HG02798 (cell line): ENCODE data around the gene PTPRN2.
"Not testable (repeated sequence)": the region's sequence is repeated elsewhere in the genome, so short reads cannot be mapped to it uniquely, and the experiment has no call there.

ENCODE experiments used
- ATAC-seq: cut with Tn5 transposase; IDR thresholded peaks from one replicate; pipeline ENCODE4 v1.9.1; 2021; ENCODE audit warnings: mild to moderate bottlenecking; ENCODE audit not compliant: unreplicated experiment, poor library complexity

PTPRN2 gene

GRCh38 chr7:158362912-158363905 is 224.4 kb downstream of the PTPRN2 start:
- ATAC-seq, result no peak

GRCh38 chr7:158362001-158362400 is 225.6 kb downstream of the PTPRN2 start:
- ATAC-seq, result no peak

- ATAC-seq, result no peak
Measured at GRCh38 chr7:158361326-158361946, 226.2 kb downstream of the PTPRN2 start.

- no peak for ATAC-seq
Measured at GRCh38 chr7:158358926-158359645, 228.5 kb downstream of the PTPRN2 start.

DNA sequence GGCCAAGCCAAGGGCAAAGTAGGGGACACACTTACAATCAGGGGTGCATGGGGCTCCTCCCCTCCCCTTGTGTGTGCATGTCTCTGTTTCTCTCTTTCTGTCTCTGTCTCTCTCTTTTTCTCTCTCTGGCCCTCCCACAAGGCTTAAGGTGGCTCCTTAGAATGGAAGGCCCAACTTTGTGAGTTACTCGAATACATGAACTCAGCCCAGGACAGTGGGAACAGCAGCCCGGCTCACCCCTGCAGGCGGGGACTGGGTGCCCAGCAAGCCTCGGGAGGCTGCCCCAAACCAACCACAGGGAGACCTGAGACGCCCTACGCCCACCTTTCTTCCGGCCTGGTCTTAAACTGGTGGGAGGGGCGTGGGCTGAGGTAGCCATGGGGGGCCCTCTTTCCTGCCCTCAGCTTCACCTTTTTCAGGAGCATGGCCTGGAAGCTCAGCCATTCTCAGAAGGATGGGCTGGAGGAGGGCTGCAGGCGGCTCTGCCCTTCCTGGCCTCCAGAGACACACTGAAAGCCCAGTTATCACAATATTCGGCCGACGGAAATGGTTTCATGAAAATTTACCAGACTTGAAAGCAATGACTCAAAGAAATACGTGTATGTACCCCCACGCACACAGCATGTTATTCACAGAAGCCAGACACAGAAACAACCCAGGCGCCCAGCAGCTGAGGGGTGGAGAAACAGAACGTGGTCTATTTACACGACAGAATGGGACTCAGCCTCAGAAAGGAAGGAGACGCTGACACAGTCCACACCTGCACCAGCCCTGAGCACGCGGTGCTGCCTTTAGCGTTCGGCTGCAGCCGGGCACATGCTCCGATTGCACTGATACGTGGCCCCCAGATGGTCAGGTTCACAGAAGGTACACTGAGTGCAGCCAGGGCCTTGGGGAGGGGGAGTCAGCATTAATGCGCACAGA is 229.5 kb downstream of the PTPRN2 start:
- no peak for ATAC-seq

DNA sequence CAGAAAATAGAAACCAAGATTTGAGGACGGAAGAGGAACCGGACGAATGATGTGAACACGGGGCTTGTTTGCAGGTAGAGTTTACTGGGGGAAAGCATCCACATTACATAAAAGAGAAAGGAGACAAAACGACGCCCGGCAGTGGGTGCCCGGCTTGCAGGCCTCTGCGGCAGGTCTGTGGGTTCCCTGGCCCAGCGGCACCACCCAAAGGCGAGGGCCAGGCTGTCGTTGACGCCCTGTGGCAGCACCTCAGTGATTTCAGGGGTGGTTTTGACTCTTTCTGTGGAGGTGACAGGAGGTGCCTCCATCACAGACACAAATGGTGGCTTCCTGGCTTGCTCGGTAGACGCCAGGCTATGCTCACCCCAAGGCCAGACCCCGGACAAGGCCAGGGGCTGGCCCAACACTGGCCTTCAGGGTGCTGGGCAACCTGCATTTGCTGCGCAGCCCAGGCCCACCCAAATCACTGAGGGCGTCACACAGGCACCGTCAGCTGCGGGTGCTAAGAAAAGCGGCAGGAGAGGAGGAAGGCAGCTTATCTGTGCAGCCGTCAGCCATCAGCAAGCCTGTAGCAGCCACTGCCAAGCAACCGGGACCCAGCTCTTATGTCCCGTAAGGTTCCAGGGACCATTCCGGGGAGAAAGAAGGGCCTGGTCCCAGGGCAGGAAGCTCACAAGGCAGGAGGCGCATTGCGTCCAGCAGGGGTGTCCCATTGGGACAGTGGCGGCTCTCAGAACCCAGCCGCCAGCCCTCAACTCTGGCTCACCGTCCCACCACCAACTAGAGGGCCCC is 230.3 kb downstream of the PTPRN2 start:
- ATAC-seq, result no peak

GRCh38 chr7:158356454-158356853 is 231.2 kb downstream of the PTPRN2 start:
- ATAC-seq, result no peak

DNA sequence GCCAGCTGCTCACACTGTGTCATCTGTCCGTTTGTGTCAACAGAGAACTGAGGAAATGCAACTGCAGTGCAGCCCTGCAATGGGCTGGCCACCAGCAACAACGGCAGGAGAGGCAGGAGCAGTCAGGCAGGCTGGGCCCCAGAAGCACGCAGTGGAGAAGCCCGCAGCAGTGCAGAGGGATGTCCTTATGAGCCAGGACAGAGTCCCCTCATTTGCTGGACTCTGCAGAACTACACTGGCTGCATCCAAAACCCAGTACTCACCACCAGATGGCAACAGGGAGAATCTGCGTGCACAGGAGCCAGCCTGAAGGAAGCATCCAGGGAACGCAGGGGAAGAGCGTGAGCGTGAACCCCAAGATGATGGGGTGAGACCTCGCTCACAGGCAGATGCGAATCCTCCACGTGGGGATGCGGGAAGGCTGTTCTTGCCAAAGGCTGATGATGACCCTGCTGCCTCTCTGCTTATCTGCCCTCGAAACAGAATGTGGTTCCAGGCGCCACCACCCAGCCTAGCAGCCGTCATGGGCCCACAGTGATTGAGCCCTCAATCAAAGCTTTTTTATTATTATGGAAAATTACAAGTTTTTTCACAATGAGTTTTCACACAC is 232.1 kb downstream of the PTPRN2 start:
- no peak for ATAC-seq

- no peak for ATAC-seq
Measured at GRCh38 chr7:158354861-158355260, 232.8 kb downstream of the PTPRN2 start.

GRCh38 chr7:158353606-158354570 is 233.7 kb downstream of the PTPRN2 start:
- ATAC-seq, result no peak

GRCh38 chr7:158351899-158352729 is 235.5 kb downstream of the PTPRN2 start:
- not testable (repeated sequence) for ATAC-seq

DNA sequence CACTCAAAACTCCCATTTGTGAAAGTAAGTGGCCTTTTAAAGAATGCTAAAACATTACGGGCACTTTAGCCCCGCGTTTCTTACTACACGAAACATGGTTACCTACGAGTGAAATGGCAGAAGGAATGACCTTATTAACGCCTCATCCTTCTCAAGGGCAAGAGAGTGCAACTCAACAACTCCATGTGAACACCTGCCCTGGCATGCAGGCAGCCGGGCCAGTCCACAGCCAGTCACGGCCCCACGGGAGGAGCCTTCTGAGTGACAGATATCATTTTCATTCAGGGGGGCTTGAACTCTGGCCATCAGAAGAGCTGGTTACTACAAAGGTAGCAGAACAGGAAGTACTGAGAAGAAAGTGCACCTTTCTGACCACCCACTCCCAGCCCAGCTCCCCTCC is 236.1 kb downstream of the PTPRN2 start:
- ATAC-seq, result no peak

- no peak for ATAC-seq
Measured at GRCh38 chr7:158351051-158351450, 236.6 kb downstream of the PTPRN2 start.

GRCh38 chr7:158350166-158350900 is 237.3 kb downstream of the PTPRN2 start:
- ATAC-seq, result no peak

- no peak for ATAC-seq
Measured at GRCh38 chr7:158348446-158348845, 239.2 kb downstream of the PTPRN2 start.

DNA sequence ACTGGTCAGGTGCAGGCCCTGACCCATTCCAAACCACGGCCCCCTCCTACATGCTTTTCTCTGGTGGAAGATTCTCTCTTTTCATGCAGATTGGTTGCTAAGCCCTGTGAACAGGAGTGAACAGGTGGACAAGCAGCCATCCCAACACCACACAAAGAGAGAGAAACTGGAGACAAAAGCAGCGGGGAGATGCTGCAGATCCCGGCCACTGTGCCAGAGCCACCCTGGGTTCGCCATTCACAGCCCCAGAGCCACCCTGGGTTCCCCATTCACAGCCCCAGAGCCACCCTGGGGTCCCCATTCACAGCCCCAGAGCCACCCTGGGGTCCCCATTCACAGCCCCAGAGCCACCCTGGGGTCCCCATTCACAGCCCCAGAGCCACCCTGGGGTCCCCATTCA is 239.6 kb downstream of the PTPRN2 start:
- not testable (repeated sequence) for ATAC-seq
